Activated CD8-positive, alpha-beta memory T cell treated with anti-CD3 and anti-CD28 coated beads for 36 hours (primary cell): ENCODE results near the gene NFATC3. TPM values are rescaled to one million over a fixed set of nuclear protein-coding genes. Genes with fewer than 3 reads are reported as not detected.
"Not testable (repeated sequence)": the region's sequence is repeated elsewhere in the genome, so short reads cannot be mapped to it uniquely, and the experiment has no call there.

ENCODE experiments used
- CTCF ChIA-PET: fragments of 350-600 bp; sonication (Branson Sonifier 250); formaldehyde crosslinking; loops from one replicate; lab custom pipeline; 2021; ENCODE audit warnings: antibody characterized with exemption; lab: Charles Lee
- POLR2A ChIA-PET: fragments of 350-600 bp; sonication (Branson Sonifier 250); formaldehyde crosslinking; loops from one replicate; lab custom pipeline; 2021; ENCODE audit warnings: antibody characterized with exemption; lab: Charles Lee
- total RNA-seq, 2 experiments: library from RNA; stranded (reverse); gene quantifications; one replicate each; pipeline ENCODE4 v1.2.3, GENCODE V29; 2021

The NFATC3 gene
- total RNA-seq, 2 experiments from 2014 or later, result 93.1 to 95.4 TPM

GRCh38 chr16:68097895-68098294, 12.7 kb downstream of the NFATC3 start:
- POLR2A ChIA-PET, result no interaction called here
- CTCF ChIA-PET, result no interaction called here

GRCh38 chr16:68100488-68100887, 15.3 kb downstream of the NFATC3 start:
- ChIA-PET CTCF (interaction anchor here (1.8 kb wide), 1 partner anchor 16 kb away, joined by 4 read pairs; no protein-coding TSS in a partner anchor), POLR2A (interaction anchor here (2.3 kb wide), 1 partner anchor 15 kb away, joined by 10 read pairs; the partner anchor contains the start of gene NFATC3)

DNA sequence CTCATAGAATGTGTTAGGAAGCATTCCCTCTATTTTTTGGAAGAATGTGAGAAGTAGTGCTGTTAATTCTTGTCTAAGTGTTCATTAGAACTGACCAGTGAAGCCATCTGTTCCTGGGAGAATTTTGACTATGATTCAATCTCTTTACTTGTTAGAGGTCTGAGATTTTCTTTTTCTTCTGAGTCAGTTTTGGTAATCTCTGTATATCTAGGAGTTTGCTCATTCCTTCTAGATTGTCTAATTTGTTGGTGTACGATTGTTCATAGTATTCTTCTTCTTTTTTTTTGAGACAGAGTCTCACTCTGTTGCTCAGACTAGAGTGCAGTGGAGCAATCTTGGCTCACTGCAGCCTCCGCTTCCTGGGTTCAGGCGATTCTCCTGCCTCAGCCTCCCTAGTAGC, 20.4 kb downstream of the NFATC3 start:
- ChIA-PET POLR2A (no interaction called here), CTCF (no interaction called here)

GRCh38 chr16:68107230-68107928, 22.2 kb downstream of the NFATC3 start:
- POLR2A ChIA-PET, result interaction anchor here (0.6 kb wide), 1 partner anchor 9 kb away, joined by 3 read pairs; no protein-coding TSS in a partner anchor

GRCh38 chr16:68109156-68109555, 24.0 kb downstream of the NFATC3 start:
- POLR2A ChIA-PET, result interaction anchor here (0.6 kb wide), 1 partner anchor 115 kb away, joined by 3 read pairs; no protein-coding TSS in a partner anchor
- CTCF ChIA-PET, result not testable (repeated sequence)

More at GRCh38 chr16:68107230-68107928, 22.2 kb downstream of the NFATC3 start:
- CTCF ChIA-PET, result interaction anchor here (0.7 to 1.5 kb wide), 3 partner anchors 25 to 1438 kb away, joined by 3 to 4 read pairs (median 3); no protein-coding TSS in a partner anchor

DNA sequence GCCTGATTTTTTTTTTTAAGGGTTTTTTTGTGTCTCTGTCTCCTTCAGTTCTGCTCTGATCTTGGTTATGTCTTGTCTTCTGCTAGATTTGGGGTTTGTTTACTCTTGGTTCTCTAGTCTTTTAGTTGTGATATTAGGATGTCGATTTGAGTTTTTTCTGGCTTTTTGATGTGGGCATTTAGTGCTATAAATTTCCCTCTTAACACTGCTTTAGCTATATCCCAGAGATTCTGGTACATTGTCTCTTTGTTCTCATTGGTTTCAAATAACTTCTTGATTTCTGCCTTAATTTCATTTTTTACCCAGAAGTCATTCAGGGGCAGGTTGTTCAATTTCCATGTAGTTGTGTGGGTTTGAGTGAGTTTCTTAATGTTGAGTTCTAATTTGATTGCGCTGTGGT, 25.4 kb downstream of the NFATC3 start:
- POLR2A ChIA-PET, result not testable (repeated sequence)
- CTCF ChIA-PET, result interaction anchor here (1.1 kb wide), 1 partner anchor 18 kb away, joined by 3 read pairs; no protein-coding TSS in a partner anchor

DNA sequence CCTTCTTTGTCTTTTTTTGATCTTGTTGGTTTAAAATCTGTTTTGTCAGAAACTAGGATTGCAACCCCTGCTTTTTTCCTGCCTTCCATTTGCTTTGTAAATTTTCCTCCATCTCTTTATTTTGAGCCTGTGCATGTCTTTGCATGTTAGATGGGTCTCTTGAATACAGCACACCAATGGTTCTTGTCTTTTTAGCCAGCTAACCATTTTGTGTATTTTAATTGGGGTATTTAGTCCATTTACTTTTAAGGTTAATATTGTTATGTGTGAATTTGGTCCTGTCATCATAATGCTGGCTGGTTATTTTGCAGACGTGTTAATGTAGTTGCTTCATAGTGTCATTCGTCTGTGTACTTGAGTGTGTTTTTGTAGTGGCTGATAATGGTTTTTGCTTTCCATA, 26.2 kb downstream of the NFATC3 start:
- POLR2A ChIA-PET, result no interaction called here
- CTCF ChIA-PET, result no interaction called here

GRCh38 chr16:68113059-68113761, 28.0 kb downstream of the NFATC3 start:
- POLR2A ChIA-PET, result no interaction called here
- CTCF ChIA-PET, result interaction anchor here (0.7 to 0.8 kb wide), 3 partner anchors 27 to 153 kb away, joined by 3 read pairs; no protein-coding TSS in a partner anchor

DNA sequence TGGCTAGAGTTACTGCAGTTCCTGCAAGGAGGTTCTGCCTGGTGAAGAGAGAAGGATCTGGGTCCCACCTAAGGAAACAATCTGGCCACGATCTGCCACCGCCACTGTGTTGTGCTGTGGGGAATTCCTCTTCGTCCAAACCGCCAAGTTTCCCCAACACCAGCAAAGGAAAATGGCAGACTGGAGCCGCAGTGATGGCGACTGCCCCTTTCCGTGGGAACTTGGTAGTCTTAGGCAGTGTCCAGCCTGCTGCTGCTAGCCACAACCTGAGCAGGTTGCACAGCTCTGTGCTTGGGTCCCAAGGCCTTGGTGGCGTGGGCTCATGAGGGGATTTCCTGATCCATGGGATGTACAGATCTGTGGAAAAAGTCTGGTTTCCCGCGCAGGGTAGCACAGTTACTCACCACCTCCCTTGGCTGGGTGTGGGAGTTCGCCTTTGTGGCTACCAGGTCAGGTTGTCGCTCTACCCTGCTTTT, 28.6 kb downstream of the NFATC3 start:
- CTCF ChIA-PET, result no interaction called here
- POLR2A ChIA-PET, result no interaction called here

GRCh38 chr16:68114939-68115338, 29.8 kb downstream of the NFATC3 start:
- POLR2A ChIA-PET, result not testable (repeated sequence)
- CTCF ChIA-PET, result interaction anchor here (0.7 kb wide), 1 partner anchor 21 kb away, joined by 4 read pairs; no protein-coding TSS in a partner anchor

DNA sequence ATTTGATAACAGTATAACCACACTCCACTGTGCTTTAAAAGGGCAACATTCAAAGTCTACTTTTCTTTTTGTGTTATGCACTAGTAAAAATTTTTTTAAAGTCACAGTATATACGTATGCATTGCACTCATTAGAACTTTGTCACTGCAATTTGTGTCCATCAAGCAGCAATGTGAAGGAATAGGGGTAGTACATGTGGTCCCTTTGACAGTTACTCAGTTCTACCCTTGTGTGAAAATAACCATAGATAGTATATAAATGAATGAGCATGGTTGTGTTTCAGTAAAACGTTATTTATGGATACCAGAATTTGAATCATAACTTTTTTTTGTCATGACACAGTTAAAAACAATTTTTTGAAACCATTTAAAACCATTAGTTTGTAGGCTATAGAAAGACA, 30.7 kb downstream of the NFATC3 start:
- POLR2A ChIA-PET, result no interaction called here
- CTCF ChIA-PET, result no interaction called here

DNA sequence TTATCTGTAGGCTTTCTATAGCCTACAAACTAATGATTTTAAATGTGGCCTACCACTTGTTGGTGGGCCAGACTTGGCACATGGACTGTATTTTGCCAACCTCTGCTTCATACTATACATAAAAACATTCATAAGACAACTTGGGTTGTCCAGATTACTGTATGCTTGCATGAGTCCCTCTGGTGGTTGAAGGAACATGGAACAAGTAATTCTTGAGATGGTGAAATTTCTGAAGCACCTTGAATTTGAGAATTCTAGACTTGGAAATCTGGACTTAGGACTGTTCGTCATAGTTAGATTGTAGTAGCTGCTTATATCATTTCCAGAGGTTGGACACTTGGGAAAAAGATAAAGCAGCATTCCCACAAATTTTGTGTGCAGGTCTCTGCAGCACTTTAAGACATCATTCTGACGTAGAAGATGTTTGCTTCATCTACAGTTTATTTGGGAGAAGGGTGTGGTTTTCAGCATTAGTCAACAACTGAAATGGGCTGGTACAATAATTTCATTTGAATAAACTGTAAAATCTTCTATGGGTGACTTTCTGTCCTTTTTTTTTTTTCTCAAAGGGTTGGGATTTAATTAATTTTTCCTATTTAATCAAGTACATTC, 31.2 kb downstream of the NFATC3 start:
- CTCF ChIA-PET, result interaction anchor here (1.3 kb wide), 1 partner anchor 15 kb away, joined by 4 read pairs; no protein-coding TSS in a partner anchor

DNA sequence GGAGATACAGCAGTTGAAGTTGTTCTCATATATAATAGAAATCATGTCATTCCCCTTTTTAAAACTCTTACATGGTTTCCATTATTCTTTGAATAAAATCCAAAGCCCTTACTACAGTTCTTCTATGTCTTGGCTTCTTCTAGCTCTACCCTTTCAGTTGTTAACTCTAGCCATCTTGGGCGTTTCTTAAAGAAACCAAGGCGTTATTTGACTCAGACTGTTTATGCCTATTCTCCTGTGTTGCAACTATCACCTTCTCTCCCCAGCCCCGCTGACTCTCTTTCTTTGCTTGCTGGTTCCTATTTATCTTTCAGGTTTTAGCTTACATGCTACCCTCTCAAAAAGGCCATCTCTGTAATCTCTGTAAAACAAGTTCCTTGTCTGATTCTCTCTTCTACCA, 32.7 kb downstream of the NFATC3 start:
- ChIA-PET POLR2A (no interaction called here), CTCF (interaction anchor here (0.5 to 1.6 kb wide), 3 partner anchors 12 to 26 kb away, joined by 3 to 4 read pairs (median 3); no protein-coding TSS in a partner anchor)

More for the DNA sequence above, 31.2 kb downstream of the NFATC3 start:
- POLR2A ChIA-PET, result interaction anchor here (0.9 kb wide), 1 partner anchor 9 kb away, joined by 3 read pairs; no protein-coding TSS in a partner anchor

- CTCF ChIA-PET, result interaction anchor here (0.8 to 2.2 kb wide), 3 partner anchors 25 to 111 kb away, joined by 3 to 8 read pairs (median 4); no protein-coding TSS in a partner anchor
- POLR2A ChIA-PET, result not testable (repeated sequence)
Observed at GRCh38 chr16:68118954-68119353, 33.8 kb downstream of the NFATC3 start.

DNA sequence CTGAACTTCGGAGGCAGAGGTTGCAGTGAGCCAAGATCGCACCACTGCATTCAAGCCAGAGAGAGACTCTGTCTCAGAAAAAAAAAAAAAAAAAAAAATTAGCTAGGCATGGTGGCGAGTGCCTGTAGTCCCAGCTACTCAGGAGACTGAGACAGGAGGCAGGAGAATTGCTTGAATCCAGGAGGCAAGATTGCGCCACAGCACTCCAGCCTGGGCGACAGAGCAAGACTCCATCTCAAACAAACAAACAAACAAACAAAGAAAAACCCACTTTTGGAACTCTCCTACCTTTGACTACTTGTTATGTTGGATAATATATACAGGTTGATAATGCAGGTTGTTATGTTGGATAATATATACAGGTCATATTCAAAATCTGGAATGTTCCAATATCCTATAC, 35.3 kb downstream of the NFATC3 start:
- ChIA-PET POLR2A (interaction anchor here (1.3 kb wide), 1 partner anchor 35 kb away, joined by 3 read pairs; the partner anchor contains the start of gene NFATC3), CTCF (interaction anchor here (0.7 to 2.2 kb wide), 2 partner anchors 27 to 137 kb away, joined by 4 to 8 read pairs; no protein-coding TSS in a partner anchor)

DNA sequence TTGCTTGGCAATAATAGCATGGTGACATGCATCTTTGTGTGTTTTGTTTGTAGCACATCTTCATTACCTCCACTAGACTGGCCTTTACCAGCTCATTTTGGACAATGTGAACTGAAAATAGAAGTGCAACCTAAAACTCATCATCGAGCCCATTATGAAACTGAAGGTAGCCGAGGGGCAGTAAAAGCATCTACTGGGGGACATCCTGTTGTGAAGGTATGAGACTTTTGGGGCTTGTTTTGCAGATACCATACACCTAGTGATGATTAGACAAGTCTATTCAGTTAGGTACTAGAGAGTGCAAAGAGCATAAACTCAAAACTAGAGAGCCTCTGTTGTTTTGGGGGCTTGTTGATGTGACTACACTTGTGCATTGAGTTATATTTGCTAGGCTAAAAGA, 41.2 kb downstream of the NFATC3 start:
- ChIA-PET POLR2A (no interaction called here), CTCF (no interaction called here)

GRCh38 chr16:68128577-68129305, 43.6 kb downstream of the NFATC3 start:
- POLR2A ChIA-PET, result no interaction called here

GRCh38 chr16:68130520-68130919, 45.4 kb downstream of the NFATC3 start:
- CTCF ChIA-PET, result no interaction called here
- POLR2A ChIA-PET, result no interaction called here

More at GRCh38 chr16:68128577-68129305, 43.6 kb downstream of the NFATC3 start:
- CTCF ChIA-PET, result no interaction called here
